MM.1S (cell line): ENCODE measurements around the gene CCL26.
A peak's percentile ranks its signal among the peaks of the same experiment; 100 is the strongest.

Source experiments
- DNase-seq: peaks from one replicate; pipeline ENCODE4 v3.0.0-alpha.2; 2015
- H2AFZ ChIP-seq: fragments of 300-600 bp; sonication (generic); 2 replicates; pipeline ENCODE4 v1.6.0; 2016; ENCODE audit warnings: antibody characterized with exemption, low read length
- H3F3A ChIP-seq: fragments of 300-600 bp; sonication (generic); 2 replicates; pipeline ENCODE4 v1.6.1; 2016; ENCODE audit warnings: mild to moderate bottlenecking, antibody characterized with exemption, low read length, moderate library complexity, mixed read lengths; ENCODE audit not compliant: insufficient read depth
- H3K27ac ChIP-seq: fragments of 300-600 bp; sonication (generic); 2 replicates; pipeline ENCODE4 v1.5.1; 2016; ENCODE audit warnings: mild to moderate bottlenecking, low read length
- H3K27me3 ChIP-seq: fragments of 300-600 bp; sonication (generic); replicated peaks from 2 replicates; pipeline ENCODE4 v1.6.0; 2016; ENCODE audit warnings: low read length; ENCODE audit not compliant: insufficient read depth
- H3K36me3 ChIP-seq: fragments of 300-600 bp; sonication (generic); replicated peaks from 2 replicates; pipeline ENCODE4 v1.6.1; 2016; ENCODE audit warnings: mild to moderate bottlenecking, low read length, mixed read lengths; ENCODE audit not compliant: insufficient read depth
- H3K4me1 ChIP-seq: fragments of 300-600 bp; sonication (generic); 2 replicates; pipeline ENCODE4 v1.6.1; 2016; ENCODE audit warnings: low read length, mixed read lengths
- H3K4me2 ChIP-seq: fragments of 300-600 bp; sonication (generic); 2 replicates; pipeline ENCODE4 v1.6.0; 2016; ENCODE audit warnings: low read depth, low read length
- H3K4me3 ChIP-seq: fragments of 300-600 bp; sonication (generic); 2 replicates; pipeline ENCODE4 v1.5.1; 2016; ENCODE audit warnings: low read length, mixed read lengths
- H3K79me2 ChIP-seq: fragments of 300-600 bp; sonication (generic); 2 replicates; pipeline ENCODE4 v1.6.1; 2016; ENCODE audit warnings: mixed run types, low read length, mixed read lengths
- H3K9ac ChIP-seq: fragments of 300-600 bp; sonication (generic); 2 replicates; pipeline ENCODE4 v1.6.1; 2016; ENCODE audit warnings: low read length, mixed read lengths
- H3K9me2 ChIP-seq: fragments of 300-600 bp; sonication (generic); replicated peaks from 2 replicates; pipeline ENCODE4 v1.6.1; 2016; ENCODE audit warnings: mild to moderate bottlenecking, low read length, mixed read lengths; ENCODE audit not compliant: insufficient read depth
- H3K9me3 ChIP-seq: fragments of 300-600 bp; sonication (generic); replicated peaks from 2 replicates; pipeline ENCODE4 v1.6.1; 2016; ENCODE audit warnings: mild to moderate bottlenecking, low read length, mixed read lengths; ENCODE audit not compliant: insufficient read depth
- H4K20me1 ChIP-seq: fragments of 300-600 bp; sonication (generic); 2 replicates; pipeline ENCODE4 v1.6.1; 2016; ENCODE audit warnings: mild to moderate bottlenecking, low read length, moderate library complexity, mixed read lengths; ENCODE audit not compliant: insufficient read depth
- EZH2 ChIP-seq: fragments of 300-600 bp; sonication (generic); optimal IDR thresholded peaks from 2 replicates; pipeline ENCODE3; 2017; ENCODE audit warnings: low read depth, mild to moderate bottlenecking, antibody characterized with exemption, low read length, mixed read lengths
- EZH2phosphoT487 ChIP-seq: fragments of 300-600 bp; sonication (generic); IDR thresholded peaks from 2 replicates; pipeline ENCODE4 v1.6.1; 2018; ENCODE audit warnings: antibody characterized with exemption, low read length
- TF ChIP-seq, protein P1 (sequence below): fragments of 300-600 bp; sonication (generic); IDR thresholded peaks from 2 replicates; pipeline ENCODE4 v1.5.1; 2016; ENCODE audit warnings: antibody characterized with exemption, low read length, mixed read lengths

The CCL26 gene

GRCh38 chr7:75738975-75739795 lies 32.8 kb downstream of the CCL26 start:
- Histone ChIP-seq H3K36me3 (no peaks in the 10 kb centered on the region), H3K27me3 (no peaks in the 10 kb centered on the region; the same call in 1 of the 2 replicates), H3K9me2 (no peaks in the 10 kb centered on the region), H3F3A (peaks cover 9% of the 10 kb centered on the region), H4K20me1 (no peaks in the 10 kb centered on the region), H3K9ac (peak overlapping the region; percentile 82), H3K4me1 (0 out of 2 replicates have a peak, but pooled peaks cover 5% of the 10 kb centered on the region), H3K4me2 (peak overlapping the region; percentile 99), H3K27ac (peak overlapping the region; percentile 74), H2AFZ (peak overlapping the region; percentile 100), H3K9me3 (no peaks in the 10 kb centered on the region), H3K79me2 (no peaks in the 10 kb centered on the region), H3K4me3 (peak overlapping the region; percentile 98)
- no peak for TF ChIP-seq EZH2phosphoT487
- TF ChIP-seq, protein P1, sequence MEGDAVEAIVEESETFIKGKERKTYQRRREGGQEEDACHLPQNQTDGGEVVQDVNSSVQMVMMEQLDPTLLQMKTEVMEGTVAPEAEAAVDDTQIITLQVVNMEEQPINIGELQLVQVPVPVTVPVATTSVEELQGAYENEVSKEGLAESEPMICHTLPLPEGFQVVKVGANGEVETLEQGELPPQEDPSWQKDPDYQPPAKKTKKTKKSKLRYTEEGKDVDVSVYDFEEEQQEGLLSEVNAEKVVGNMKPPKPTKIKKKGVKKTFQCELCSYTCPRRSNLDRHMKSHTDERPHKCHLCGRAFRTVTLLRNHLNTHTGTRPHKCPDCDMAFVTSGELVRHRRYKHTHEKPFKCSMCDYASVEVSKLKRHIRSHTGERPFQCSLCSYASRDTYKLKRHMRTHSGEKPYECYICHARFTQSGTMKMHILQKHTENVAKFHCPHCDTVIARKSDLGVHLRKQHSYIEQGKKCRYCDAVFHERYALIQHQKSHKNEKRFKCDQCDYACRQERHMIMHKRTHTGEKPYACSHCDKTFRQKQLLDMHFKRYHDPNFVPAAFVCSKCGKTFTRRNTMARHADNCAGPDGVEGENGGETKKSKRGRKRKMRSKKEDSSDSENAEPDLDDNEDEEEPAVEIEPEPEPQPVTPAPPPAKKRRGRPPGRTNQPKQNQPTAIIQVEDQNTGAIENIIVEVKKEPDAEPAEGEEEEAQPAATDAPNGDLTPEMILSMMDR: no peak
- no peak for TF ChIP-seq EZH2
- peak; percentile 99 for DNase-seq

GRCh38 chr7:75738604-75738974 lies 33.4 kb downstream of the CCL26 start, which contains the start of gene HIP1:
Gene HIP1 (minus strand): TSS chr7:75738941. CDS start chr7:75738920, 21 bp downstream.
- Histone ChIP-seq H3K4me2 (peak within 1 kb of the TSS; percentile 99), H3K9me2 (no peaks in the 10 kb centered on the region), H3K4me3 (peak within 1 kb of the TSS; percentile 98), H3F3A (peaks cover 9% of the 10 kb centered on the region), H3K36me3 (no peaks in the 10 kb centered on the region), H2AFZ (peak within 1 kb of the TSS; percentile 100), H3K79me2 (no peaks in the 10 kb centered on the region), H3K27ac (peak within 1 kb of the TSS; percentile 74), H3K27me3 (no peaks in the 10 kb centered on the region; the same call in 1 of the 2 replicates), H3K4me1 (0 out of 2 replicates have a peak, but pooled peaks cover 5% of the 10 kb centered on the region), H3K9me3 (no peaks in the 10 kb centered on the region), H4K20me1 (no peaks in the 10 kb centered on the region), H3K9ac (peak within 1 kb of the TSS; percentile 82)
- TF ChIP-seq EZH2phosphoT487 (no peak), EZH2 (no peak)
- TF ChIP-seq, protein P1: no peak
- DNase-seq: no peak

GRCh38 chr7:75737856-75738603 lies 34.0 kb downstream of the CCL26 start:
- peak overlapping the region; percentile 100 for H2AFZ ChIP-seq
- no peaks in the 10 kb centered on the region for H3K9me2 ChIP-seq
- no peaks in the 10 kb centered on the region for H3K27me3 ChIP-seq
- no peak for DNase-seq
- peaks cover 9% of the 10 kb centered on the region for H3F3A ChIP-seq
- 0 out of 2 replicates have a peak, but pooled peaks cover 5% of the 10 kb centered on the region for H3K4me1 ChIP-seq
- no peaks in the 10 kb centered on the region for H3K79me2 ChIP-seq
- peak overlapping the region; percentile 98 for H3K4me3 ChIP-seq
- TF ChIP-seq EZH2phosphoT487: no peak
- TF ChIP-seq, protein P1: no peak
- no peak for TF ChIP-seq EZH2
- H4K20me1 ChIP-seq: no peaks in the 10 kb centered on the region
- no peaks in the 10 kb centered on the region for H3K36me3 ChIP-seq
- H3K9ac ChIP-seq: peak overlapping the region; percentile 79
- peak overlapping the region; percentile 99 for H3K4me2 ChIP-seq
- H3K27ac ChIP-seq: no peak overlapping the region
- no peaks in the 10 kb centered on the region for H3K9me3 ChIP-seq
